NCI-H1930 (cell line): Measurements from ENCODE around the gene BEAN1.

Experiments used
- DNase-seq, 2 experiments: peaks; one replicate each; lab custom pipeline; 2025; lab: John Stamatoyannopoulos, UW

BEAN1 gene

DNA sequence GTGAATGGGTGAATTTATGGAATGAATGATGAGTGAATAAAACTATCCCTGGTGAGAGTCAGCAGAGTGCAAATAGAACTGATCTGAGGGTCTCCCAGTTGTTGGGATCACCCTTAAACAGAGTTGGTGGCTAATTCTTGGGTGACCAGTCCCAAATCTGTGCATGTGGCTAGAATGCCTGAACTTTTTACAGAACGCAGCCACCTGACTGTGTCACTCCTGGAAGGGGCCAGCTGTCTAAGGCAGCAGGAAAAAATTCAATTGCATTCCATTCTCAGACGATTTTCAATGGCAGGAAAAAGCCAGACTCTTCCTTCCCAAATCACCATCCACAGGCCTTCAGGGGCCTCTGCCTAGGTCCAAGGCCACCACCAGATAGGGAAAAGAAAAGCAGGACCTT, 43.5 kb downstream of the BEAN1 start:
- DNase-seq: no peak

DNA sequence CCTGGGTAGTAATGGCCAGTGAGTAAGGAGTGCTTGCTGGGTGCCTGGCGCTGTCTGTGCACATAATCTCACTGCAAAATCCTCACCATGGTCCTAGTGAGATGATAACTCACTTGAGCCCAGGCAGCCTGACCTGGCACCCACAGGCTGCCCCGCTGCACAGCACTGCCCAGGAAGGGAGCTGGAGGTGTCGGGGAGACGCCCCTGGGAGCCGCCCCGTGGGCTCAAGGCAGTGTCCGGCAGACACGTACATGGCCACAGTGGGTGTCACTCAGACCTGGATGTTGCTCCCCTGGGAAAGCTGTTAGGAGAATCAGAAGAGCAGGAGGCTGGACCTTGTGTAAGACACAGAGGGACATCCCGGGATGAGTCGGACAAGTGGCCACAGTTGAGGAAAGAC, 44.2 kb downstream of the BEAN1 start:
- DNase-seq: no peak

DNA sequence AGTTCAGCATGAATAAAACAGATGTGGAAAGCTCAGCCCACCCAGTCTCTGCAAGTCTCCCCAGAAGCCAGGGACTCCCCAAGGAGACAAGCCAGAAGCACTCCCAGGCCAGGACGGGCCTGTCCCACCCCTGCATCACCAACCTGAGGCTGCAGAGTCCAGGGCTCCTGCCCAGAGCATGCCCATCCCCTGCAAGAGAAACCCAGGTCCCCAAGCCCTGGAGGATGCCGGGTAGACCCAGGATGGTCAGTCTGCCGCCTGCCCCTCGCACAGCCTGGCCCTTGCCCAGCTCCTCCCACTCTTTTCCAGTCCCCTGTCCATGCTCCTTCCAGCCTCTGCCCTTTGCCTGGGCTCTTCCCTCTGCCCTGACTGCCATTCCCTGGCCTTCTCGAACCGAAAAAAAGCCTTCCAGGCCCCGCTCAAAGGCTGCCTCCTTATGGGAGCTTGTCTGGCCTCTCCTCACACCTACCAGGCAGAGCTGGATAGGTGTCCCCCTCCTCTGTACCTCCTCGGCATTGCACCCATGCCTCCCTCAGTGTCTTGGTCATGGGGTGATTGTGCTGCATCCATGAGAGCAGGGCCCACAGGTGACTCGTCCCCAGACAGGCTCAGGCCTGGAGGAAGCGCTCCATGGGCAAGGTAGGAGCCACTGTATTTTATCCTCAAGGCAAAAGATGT, 44.8 kb downstream of the BEAN1 start:
- DNase-seq: no peak

DNA sequence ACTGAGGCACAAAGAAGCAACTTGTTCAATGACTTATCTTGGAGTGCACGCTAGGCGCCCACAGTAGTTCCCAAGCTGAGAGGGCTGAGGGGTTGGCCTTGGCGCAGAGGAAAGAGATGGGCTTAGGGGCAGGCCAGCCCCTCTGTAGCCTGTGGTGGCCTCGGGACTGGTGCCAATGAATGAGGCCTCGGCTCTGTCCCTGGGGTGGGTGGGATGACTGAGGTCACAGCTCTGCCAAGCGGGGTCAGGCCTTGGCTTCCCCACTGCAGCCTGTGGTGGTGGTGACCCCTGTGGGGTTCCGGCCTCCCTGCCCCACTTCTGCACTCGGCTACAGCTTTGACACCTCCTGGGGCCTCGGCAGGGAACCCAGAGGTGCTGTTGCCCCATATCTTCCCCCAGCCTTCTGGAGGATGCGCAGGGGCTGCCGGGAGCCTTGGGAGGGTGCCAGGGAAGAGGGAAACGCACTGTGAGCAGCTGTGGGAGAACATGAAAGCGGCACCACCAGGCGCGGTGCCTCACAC, 46.0 kb downstream of the BEAN1 start:
- DNase-seq: no peak

DNA sequence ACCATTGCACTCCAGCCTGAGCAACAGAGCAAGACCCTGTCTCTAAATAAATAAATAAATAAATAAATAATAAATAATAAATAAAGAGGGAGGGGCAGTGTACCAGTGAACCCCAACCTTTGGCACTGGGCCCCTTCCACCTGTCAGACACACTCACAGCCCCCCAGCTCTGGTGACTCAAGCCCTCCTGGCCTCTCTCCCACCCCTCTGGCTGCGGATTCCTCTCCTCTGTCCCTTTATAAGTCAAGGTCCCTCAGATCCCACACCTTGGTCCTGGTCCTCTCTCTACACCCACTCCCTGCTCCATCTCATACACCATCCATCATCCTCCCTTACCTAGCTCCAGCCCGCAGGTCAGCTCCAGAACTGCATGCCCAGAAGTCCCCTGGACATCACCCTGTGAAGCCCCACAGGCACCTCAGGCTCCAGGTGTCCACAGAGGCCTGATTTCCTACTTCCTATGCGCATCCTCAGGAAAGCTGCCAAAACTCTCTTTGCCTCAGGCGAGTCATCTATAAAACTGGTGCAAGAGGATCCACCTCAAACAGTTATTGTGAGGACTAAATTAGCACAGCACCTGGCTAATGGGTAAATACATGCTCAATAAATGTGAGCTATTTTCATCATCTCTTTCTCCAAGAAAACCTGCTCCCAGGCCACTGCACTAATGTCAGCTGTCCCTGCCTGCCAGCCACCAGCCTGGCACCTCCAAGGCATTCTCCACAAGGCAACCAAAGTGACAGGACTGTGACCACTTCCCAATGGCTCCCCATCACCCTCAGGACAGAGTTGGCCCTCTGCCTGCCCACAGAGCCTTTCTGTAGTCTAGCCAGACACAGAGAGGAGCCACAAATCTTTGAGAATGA, 46.8 kb downstream of the BEAN1 start:
- no peak for DNase-seq

DNA sequence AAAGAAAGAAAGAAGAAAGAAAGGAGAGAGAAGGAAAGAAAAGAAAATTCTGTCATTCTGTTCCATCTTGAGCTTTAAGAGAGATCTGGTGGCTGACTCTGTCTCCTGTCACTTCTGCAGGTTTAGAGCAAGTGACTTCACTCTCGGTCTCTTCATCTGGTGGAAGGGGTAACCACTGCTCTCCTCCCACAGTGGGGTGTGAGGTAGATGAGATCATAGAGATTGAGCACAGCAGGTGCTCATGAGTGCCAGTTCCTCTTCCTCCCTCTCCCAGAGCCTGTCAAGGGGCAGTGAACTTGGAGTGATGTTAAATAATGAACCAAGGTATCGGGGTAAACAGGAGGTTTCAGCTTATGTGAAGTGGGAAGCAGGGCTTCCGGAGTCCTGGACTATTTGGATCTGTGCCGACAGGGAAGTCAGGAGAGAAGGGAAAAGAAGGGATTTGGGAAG, 47.7 kb downstream of the BEAN1 start:
- no peak for DNase-seq

DNA sequence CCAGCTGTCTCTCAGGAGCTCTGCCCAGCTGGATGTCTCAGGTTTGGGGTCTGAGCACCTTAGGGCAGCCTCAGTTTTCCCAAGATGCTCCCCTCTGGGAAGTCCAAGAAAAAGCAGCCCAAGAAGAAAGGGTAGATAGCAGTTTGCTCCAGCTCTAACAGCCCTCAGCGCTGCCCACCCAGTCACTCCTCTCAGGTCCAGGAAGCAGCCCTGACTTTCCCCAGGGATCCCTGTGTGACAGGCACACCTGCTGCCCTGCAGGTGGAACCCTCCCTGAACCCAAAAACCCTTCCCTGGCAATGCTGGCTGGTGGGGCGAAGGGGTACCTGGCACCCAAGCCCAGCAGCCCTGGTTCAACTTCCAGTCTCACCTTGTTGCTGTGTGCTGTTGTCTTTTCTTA, 48.1 kb downstream of the BEAN1 start:
- no peak for DNase-seq

DNA sequence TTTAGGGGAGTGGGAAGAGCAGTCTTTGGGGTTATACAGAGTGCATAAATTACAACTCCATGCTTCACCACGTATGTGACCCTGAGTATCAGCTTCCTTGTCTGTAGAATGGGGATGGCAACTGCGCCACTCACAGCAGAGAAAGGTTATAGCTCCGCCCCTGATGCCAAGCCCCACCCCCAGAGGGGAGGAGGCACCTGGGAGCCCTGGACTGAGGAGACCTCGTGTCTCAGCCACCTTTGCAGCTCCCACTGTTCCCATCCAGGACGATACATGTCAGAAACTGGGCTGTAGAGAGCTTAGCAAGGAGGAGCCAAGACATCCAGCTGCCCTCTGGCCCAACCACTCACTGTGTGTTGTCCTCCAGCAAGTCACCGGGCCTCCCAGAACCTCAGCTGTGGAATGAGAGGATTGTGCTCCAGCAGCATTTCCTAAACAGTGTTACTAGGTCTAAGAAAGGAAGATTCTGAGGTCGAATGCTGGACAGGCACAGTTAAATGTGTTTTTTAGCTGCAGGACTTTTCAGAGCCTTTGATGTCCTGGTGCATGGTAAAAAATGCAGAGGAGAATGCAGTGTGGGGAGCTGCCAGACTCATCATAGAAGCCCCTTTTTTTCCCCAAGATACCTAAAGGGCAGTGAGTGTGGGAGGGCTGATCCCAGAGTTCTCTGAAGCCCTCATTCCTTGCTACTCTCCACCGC, 49.4 kb downstream of the BEAN1 start:
- DNase-seq: no peak

DNA sequence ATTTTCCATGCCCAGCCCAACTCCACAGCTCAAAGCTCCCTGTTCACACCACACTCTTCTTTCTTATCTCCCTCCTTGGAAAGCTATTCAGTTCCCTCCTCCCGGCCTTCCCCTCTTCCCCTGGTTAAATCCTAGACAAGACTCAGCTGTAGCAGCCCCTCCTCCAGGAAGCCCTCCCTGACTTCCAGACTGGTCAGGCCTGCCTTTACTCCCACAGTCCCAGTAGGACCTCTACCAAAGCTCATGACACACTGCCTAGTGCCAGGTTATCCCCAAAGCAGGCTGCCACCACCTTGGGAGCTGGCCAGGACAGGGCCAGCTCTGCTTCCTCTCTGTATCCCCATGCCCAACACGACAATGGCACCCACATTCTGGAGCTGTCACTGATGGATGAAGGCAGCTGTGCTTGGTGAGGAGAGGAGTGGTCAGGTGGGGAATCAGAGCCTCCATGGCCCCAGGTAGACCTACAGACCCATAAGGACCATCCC, 50.0 kb downstream of the BEAN1 start:
- no peak for DNase-seq

DNA sequence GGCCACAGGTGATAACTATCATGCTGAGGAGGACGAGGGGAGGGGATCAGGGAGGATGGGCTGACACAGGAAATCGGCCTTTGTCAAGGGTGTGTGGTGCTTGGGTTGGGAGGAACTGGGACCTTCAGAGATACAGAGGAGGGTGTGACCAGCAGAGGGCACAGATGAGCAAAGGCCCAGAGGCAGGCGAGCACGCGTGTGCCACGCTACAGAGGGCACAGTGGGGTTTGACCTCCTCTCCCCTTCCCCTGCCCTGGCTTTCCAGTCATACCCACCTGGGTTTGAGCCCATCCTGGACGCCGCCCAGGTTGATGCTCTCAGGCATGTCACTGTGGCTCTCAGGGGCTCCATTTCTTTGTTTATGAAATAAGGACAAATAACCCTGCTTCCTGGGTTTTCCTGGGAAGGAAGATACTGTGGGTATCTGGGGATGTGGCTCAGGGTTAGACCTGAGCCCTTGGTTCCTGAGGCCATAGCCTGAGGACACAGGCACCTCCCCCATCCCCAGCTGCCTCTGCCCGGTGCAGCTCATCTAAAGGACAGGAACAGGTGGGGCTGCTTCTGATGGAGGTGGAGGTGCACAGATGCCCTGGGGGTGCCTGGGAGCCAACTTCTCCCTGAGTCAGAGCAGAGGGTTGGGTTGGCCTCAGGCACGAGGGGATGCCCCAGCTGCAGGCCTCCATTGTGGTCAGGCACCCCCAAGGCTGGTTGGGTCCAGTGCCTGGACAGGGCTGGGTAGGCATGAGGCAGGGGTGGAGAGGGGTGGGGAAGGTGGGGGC, 51.8 kb downstream of the BEAN1 start:
- no peak for DNase-seq

DNA sequence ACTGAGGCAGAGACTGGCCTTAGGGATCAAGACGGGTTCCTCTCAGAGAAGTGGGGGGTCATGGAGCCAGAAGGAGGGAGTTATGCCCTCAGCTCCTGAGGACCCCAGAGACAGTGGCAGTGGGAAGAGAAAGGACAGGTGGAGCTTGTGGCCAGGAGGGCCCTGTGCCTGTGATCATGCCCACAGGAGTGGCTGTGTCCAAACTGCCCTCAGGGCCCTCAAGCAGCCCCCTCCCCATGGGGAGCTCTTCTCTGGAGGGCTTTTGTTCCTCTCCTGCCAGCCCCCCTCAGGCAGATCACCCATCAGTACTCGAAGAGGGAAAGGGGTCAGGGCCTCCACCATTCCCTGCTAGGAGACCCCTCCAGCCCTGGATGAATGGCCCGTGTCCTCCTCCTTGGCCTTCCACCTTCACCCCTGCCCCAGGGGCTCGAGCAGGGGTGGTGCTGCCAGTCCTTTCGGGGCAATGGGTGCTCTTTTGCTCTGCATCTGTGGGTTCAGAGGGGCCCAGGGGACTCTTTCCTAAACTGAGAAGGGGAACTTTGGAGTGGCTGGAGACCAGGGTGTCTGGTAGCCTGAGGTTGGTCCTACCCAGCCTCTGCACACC, 52.7 kb downstream of the BEAN1 start:
- no peak for DNase-seq

DNA sequence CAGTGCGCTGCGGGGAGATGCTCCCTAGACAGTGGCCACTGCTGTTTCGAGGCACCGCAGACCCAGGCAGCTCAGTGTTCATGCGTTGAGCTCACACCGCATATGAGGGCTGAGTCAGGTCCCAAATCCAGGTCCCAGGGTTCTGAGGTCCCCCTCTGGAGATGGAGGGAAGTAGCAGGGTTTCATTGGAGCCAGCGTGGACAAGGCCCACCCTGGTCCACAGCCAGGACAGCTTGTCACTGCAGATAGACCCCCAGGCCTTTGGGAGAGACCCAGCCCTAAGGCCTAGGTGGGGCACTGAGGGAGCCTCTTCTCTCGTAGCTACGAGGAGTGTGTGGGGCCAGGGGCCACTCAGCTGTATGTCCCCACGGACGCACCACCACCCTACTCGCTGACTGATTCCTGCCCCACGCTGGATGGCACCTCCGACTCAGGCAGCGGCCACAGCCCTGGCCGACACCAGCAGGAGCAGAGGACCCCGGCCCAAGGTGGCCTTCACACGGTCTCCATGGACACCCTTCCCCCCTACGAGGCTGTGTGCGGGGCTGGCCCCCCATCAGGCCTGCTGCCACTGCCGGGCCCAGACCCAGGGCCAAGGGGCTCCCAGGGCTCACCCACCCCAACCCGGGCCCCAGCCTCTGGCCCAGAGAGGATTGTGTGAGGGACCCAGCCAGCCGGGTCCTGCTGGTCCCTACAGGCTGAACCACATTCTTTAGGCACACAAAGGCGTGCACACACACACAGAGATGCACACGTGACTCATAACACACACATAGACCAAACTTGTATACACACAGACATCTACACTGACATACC, 53.4 kb downstream of the BEAN1 start:
- no peak for DNase-seq

DNA sequence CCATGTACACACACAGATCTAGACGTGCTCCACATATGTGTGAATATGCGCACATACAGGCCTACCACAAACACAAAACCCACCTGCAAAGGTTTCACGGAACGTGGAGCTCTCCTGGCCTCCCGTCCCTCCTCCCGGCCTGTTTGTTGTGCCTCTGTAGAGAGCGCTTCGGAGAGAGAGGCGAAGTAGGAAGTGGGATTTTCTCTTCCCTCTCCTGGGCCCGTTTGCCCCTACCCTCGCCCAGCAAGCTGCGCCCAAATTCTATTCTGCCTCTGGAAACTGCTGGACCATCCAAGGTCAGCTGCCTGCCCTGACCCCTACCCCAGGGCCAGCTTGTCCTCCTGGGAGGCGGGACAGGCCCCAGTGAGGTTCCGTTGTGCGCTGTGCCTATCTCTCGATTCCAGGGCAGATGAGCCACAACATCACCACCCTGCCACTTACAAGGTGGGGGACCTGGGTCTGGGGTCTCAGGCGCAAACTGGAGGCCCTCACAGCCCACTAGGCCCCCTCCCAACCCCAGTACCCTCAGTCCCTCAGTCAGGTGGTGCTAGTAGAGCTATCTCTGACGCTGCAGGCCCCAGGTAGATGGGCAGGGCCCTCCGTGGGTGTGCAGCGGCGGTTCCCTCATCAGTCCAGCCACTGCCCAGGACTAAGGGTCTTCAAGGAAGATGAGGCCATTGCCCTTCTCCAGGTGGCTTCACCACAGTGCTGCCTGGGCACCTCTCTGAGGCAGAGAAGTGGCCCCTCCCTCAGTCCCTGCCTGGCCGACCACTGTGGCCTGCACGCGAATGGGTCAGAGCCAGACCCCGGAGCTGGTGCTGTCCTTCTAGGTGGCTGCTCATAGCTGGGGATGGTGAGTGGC, 54.2 kb downstream of the BEAN1 start:
- no peak for DNase-seq

DNA sequence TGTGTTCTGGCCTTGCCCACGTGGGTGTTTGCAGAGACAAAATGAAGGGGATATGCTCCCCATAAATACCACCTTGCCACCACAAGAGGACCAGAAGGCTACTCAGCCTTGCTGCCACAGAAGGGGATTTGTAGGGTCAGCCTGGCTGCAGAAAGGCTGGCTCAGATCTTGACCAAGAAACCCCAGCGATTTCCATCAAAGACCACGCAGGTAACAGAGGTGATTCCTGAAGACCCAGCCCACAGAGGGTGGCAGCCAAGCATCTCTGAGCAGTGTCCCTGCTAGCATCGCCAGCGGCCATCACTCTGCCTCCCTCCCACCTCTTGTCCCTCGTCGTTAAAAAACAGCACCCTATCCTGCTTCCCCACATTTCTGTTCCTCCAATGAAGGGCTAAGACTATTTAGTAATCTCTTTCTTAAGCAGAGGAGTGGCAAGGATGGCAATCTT, 54.9 kb downstream of the BEAN1 start:
- no peak for DNase-seq

DNA sequence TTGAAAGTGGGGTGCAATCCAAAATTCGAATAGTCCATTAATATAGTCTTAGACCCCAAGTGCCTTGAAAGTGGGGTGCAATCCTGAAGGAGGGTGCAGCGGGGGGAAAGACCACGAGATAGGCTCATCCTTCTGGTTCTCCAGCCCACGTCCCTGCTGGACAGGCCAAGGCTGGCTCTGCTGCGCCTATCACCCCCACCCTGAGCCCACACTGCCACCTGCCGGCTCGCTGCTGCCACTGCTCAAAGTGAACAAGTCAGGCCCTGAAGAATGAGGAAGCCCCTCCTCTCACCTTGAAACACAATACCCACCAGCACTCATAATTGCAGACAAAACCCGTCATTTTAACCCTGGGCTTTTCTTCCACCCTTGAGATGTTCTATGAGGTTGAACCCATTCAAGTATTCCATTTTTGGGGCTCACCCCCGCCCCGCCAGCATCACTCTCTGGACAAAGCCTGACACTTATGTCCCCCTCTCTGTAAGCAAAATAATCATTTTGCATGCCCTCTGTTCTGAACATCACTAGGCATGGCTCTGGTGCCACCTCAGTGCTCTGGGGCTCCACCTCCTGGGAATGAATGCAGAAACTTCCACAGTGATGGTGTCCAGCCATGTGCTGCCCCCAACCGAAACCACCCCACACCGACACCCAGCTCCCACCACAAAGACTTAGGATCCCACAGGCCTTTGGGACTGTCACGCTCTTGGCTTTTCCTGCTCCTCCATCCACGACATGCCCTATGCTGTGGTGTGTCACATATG, 56.8 kb downstream of the BEAN1 start:
- DNase-seq: peak; percentile 18 to 31

DNA sequence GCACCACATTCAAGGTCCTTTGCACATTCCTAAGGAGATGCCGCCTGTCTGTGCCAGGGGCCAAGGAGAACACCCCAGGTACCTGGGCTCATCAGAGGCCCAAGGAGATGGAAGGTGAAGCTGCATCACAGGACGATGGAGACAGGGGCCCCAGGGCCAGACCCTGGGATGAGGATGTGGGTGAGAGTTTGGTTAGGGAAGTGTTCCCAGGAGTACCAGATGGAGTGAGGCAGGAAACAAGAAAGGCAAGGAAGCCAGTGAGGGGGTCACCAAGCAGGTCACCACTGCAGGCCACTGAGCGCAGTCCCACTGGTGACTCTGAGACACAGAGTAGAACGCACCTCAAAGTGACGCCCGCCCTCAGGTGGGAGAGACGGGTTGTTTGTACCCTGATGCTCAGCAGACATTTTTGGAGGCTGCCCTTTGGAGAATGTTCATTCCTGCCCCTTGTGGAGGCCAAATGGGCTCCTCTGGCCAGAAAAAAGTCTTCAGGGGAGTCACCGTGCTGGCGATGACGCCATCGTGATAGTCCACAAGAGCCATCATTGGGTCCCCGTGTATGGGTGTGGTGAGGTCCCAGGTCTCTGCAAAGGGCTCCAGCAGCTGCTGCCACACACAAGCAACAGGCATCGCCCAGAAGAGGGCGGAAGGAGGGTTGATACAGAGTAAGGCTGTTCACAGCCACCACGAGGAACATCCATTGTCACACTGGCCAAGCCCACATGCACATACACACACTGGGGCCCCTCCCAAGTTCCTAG, 57.5 kb downstream of the BEAN1 start:
- no peak for DNase-seq

DNA sequence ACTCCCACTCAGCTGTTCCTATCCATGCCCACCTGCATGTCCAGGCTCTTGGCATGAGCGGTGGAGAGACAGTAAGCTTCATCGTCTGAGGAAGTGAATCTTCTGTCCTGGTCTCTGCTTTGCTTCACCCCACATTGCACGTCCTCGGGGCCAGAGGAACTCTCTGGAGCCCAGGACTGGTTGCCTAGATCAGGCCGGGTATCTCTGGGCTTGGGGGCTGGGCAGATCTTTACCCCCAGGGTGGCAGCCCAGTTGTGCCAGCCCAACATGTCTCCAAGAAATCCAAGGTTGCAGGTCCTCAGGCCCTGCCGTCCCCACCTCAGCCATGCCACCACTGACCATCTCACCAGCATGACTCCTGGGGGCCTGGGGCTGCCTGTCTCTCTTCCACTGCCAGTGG, 58.3 kb downstream of the BEAN1 start:
- DNase-seq: no peak
